Measurements from ENCODE around the gene MAGEA12. TPM values are rescaled to one million over a fixed set of nuclear protein-coding genes. Genes with fewer than 3 reads are reported as not detected.
"Not testable (repeated sequence)": the region's sequence is repeated elsewhere in the genome, so short reads cannot be mapped to it uniquely, and the experiment has no call there.

MAGEA12 gene
- total RNA-seq, result not detected
- long read RNA-seq, result 0 reads

GRCh38 chrX:152733261-152733975, at the start of gene MAGEA12, which contains the start of gene CSAG1:
Gene MAGEA12 (plus strand): TSS chrX:152733757. CDS start chrX:152736162, 2,405 bp downstream.
Gene CSAG1 (minus strand): TSS chrX:152733721. CDS start chrX:152732460, 1,261 bp downstream.
- intact Hi-C loops (cut with DNase I), result no loop called here
- Histone ChIP-seq H3K27me3 (no peaks in the 10 kb centered on the region), H3K36me3 (no peaks in the 10 kb centered on the region), H3K4me1 (no peaks in the 10 kb centered on the region), H3K9me3 (no peaks in the 10 kb centered on the region), H3K27ac (no peak within 1 kb of the TSS), H3K4me3 (no peak within 1 kb of the TSS)
- TF ChIP-seq CTCF (IDR thresholded peaks at IDR 0.05), result no peak
- no peak for ATAC-seq
- DNase-seq, result no peak

GRCh38 chrX:152697952-152698931, 35.3 kb upstream of the MAGEA12 start, which contains the start of gene MAGEA3:
Gene MAGEA3 (plus strand): TSS chrX:152698794. CDS start chrX:152700833, 2,039 bp downstream.
- intact Hi-C loops (cut with DNase I); H3K36me3 ChIP-seq; H3K4me3 ChIP-seq; H3K9me3 ChIP-seq; H3K27ac ChIP-seq; H3K4me1 ChIP-seq; H3K27me3 ChIP-seq; ATAC-seq: not testable (repeated sequence)
- DNase-seq, result peak; percentile 4

- H3K27ac ChIP-seq; H3K4me1 ChIP-seq; intact Hi-C loops (cut with DNase I); ATAC-seq; H3K9me3 ChIP-seq; H3K36me3 ChIP-seq; H3K27me3 ChIP-seq; H3K4me3 ChIP-seq: not testable (repeated sequence)
- DNase-seq, result peak; percentile 18
These were observed 33.2 kb upstream of the MAGEA12 start for GRCh38 chrX:152700390-152700789.

GRCh38 chrX:152706500-152706899, 27.1 kb upstream of the MAGEA12 start:
- intact Hi-C loops (cut with DNase I); H3K4me1 ChIP-seq; H3K9me3 ChIP-seq; H3K4me3 ChIP-seq; H3K27me3 ChIP-seq; H3K27ac ChIP-seq; H3K36me3 ChIP-seq; ATAC-seq: not testable (repeated sequence)
- DNase-seq, result peak; percentile 3

GRCh38 chrX:152709173-152709572, 24.4 kb upstream of the MAGEA12 start, which contains the start of gene CSAG2:
Gene CSAG2 (minus strand): TSS chrX:152709273. CDS start chrX:152709112, 161 bp downstream.
- H3K36me3 ChIP-seq; H3K4me3 ChIP-seq; H3K9me3 ChIP-seq; H3K27ac ChIP-seq; H3K27me3 ChIP-seq; DNase-seq; H3K4me1 ChIP-seq; ATAC-seq; intact Hi-C loops (cut with DNase I): not testable (repeated sequence)

- H3K4me3 ChIP-seq; intact Hi-C loops (cut with DNase I); ATAC-seq; DNase-seq; H3K27ac ChIP-seq; H3K27me3 ChIP-seq; H3K36me3 ChIP-seq; H3K4me1 ChIP-seq; H3K9me3 ChIP-seq: not testable (repeated sequence)
These were observed 20.4 kb upstream of the MAGEA12 start for GRCh38 chrX:152713195-152713594.

GRCh38 chrX:152713815-152714787, 19.5 kb upstream of the MAGEA12 start, which contains the start of gene MAGEA2B:
Gene MAGEA2B (plus strand): TSS chrX:152714628. CDS start chrX:152717107, 2,479 bp downstream.
- intact Hi-C loops (cut with DNase I); H3K36me3 ChIP-seq; H3K27ac ChIP-seq; H3K4me1 ChIP-seq; H3K27me3 ChIP-seq; ATAC-seq; DNase-seq; H3K9me3 ChIP-seq; H3K4me3 ChIP-seq: not testable (repeated sequence)

GRCh38 chrX:152725409-152725808, 8.1 kb upstream of the MAGEA12 start:
- Histone ChIP-seq H3K27me3 (no peaks in the 10 kb centered on the region), H3K9me3 (no peaks in the 10 kb centered on the region), H3K4me1 (no peaks in the 10 kb centered on the region), H3K36me3 (no peaks in the 10 kb centered on the region), H3K27ac (no peak overlapping the region), H3K4me3 (no peak overlapping the region)
- intact Hi-C loops (cut with DNase I), result no loop called here
- no peak for TF ChIP-seq CTCF (IDR thresholded peaks at IDR 0.05)
- DNase-seq (no peak), ATAC-seq (no peak)

GRCh38 chrX:152734143-152734858, 744 bp downstream of the MAGEA12 start:
- ATAC-seq; H3K27ac ChIP-seq; H3K36me3 ChIP-seq; H3K27me3 ChIP-seq; H3K4me3 ChIP-seq; H3K9me3 ChIP-seq; H3K4me1 ChIP-seq; intact Hi-C loops (cut with DNase I); DNase-seq: not testable (repeated sequence)

Data from upper lobe of right lung (tissue), 1 donor.